Epidermal melanocyte (primary cell): Measurements from ENCODE around the gene SPDYC.

Source experiments
- DNase-seq: peaks from one replicate; pipeline ENCODE4 v3.0.0; 2011; ENCODE audit warnings: low spot score; ENCODE audit not compliant: insufficient read length

SPDYC gene

GRCh38 chr11:65170058-65170534 is at the start of gene SPDYC:
TSS of gene SPDYC (plus strand) at chr11:65170233. CDS start at chr11:65171358, 1,125 bp downstream.
- no peak for DNase-seq

GRCh38 chr11:65120831-65121230 is 49.2 kb upstream of the SPDYC start:
- no peak for DNase-seq

- no peak for DNase-seq
Measured at GRCh38 chr11:65121447-65121864, 48.6 kb upstream of the SPDYC start.

- DNase-seq: peak; percentile 93
Measured at GRCh38 chr11:65121865-65122696, 48.0 kb upstream of the SPDYC start, which contains the start of the genes FAU and MRPL49. TSS of gene FAU (minus strand) at chr11:65122134. CDS start at chr11:65121813, 321 bp downstream. TSS of gene MRPL49 (plus strand) at chr11:65122321. CDS start at chr11:65122347, 26 bp downstream.

- DNase-seq: no peak
Measured at GRCh38 chr11:65124480-65125196, 45.4 kb upstream of the SPDYC start.

GRCh38 chr11:65125197-65126056 is 44.6 kb upstream of the SPDYC start:
- no peak for DNase-seq

GRCh38 chr11:65126624-65127274 is 43.3 kb upstream of the SPDYC start:
- no peak for DNase-seq

GRCh38 chr11:65127473-65128181 is 42.4 kb upstream of the SPDYC start:
- no peak for DNase-seq

- DNase-seq: no peak
Measured at GRCh38 chr11:65128182-65129145, 41.6 kb upstream of the SPDYC start.

GRCh38 chr11:65129649-65130441 is 40.2 kb upstream of the SPDYC start:
- no peak for DNase-seq

GRCh38 chr11:65130631-65131416 is 39.2 kb upstream of the SPDYC start:
- DNase-seq: no peak

- DNase-seq: no peak
Measured at GRCh38 chr11:65131417-65131776, 38.6 kb upstream of the SPDYC start.

GRCh38 chr11:65131895-65132237 is 38.2 kb upstream of the SPDYC start:
- DNase-seq: no peak

- DNase-seq: no peak
Measured at GRCh38 chr11:65132238-65132987, 37.6 kb upstream of the SPDYC start.

GRCh38 chr11:65132988-65133700 is 36.9 kb upstream of the SPDYC start:
- DNase-seq: no peak

GRCh38 chr11:65133724-65134123 is 36.3 kb upstream of the SPDYC start:
- no peak for DNase-seq
